ENCODE data around the gene ARHGAP25. TPM values are rescaled to one million over a fixed set of nuclear protein-coding genes. Genes with fewer than 3 reads are reported as not detected.

ARHGAP25 gene
- total RNA-seq, 1 donor from 2014 or later: 5.8 TPM

GRCh38 chr2:68709421-68709911 lies 25.1 kb upstream of the ARHGAP25 start:
- Mint-ChIP-seq H3K27ac (no peak overlapping the region), H3K36me3 (no peaks in the 10 kb centered on the region), H3K4me1 (no peaks in the 10 kb centered on the region), H3K27me3 (ENCODE audit: insufficient read depth, low read depth) (peaks cover 2% of the 10 kb centered on the region), H3K9me3 (no peaks in the 10 kb centered on the region), H3K4me3 (no peak overlapping the region)
- no peak overlapping the region for H3K4me3 ChIP-seq
- no peaks in the 10 kb centered on the region for H4K20me1 ChIP-seq (ENCODE audit: low read depth)
- H3K79me2 ChIP-seq (ENCODE audit: low read depth): no peaks in the 10 kb centered on the region
- H3K36me3 ChIP-seq: no peaks in the 10 kb centered on the region
- H3K27me3 ChIP-seq: no peaks in the 10 kb centered on the region
- no peak overlapping the region for H3K27ac ChIP-seq
- peak; percentile 71 for DNase-seq (ENCODE audit: low spot score)
- TF ChIP-seq EZH2phosphoT487 (IDR thresholded peaks at IDR 0.05): no peak
- TF ChIP-seq CTCF (IDR thresholded peaks at IDR 0.05): peak; percentile 70
- no peak overlapping the region for H3K9ac ChIP-seq
- no peaks in the 10 kb centered on the region for H3K9me3 ChIP-seq (ENCODE audit: low read depth)
- no peaks in the 10 kb centered on the region for H3K4me1 ChIP-seq
- no peak overlapping the region for H3K4me2 ChIP-seq
- peak overlapping the region; percentile 74 for H2AFZ ChIP-seq (replicated peaks)
- H3F3A ChIP-seq (ENCODE audit: low read depth): no peaks in the 10 kb centered on the region

GRCh38 chr2:68710336-68710735 lies 24.3 kb upstream of the ARHGAP25 start:
- no peaks in the 10 kb centered on the region for H3K36me3 ChIP-seq
- H3K9me3 ChIP-seq (ENCODE audit: low read depth): no peaks in the 10 kb centered on the region
- no peak overlapping the region for H3K9ac ChIP-seq
- Mint-ChIP-seq H3K4me1 (no peaks in the 10 kb centered on the region), H3K9me3 (no peaks in the 10 kb centered on the region), H3K36me3 (no peaks in the 10 kb centered on the region), H3K27ac (no peak overlapping the region), H3K4me3 (no peak overlapping the region), H3K27me3 (ENCODE audit: insufficient read depth, low read depth) (peaks cover 2% of the 10 kb centered on the region)
- no peak for DNase-seq (ENCODE audit: low spot score)
- TF ChIP-seq EZH2 (IDR thresholded peaks at IDR 0.05) (no peak), EZH2phosphoT487 (IDR thresholded peaks at IDR 0.05) (no peak), CTCF (IDR thresholded peaks at IDR 0.05) (no peak)
- no peaks in the 10 kb centered on the region for H3K27me3 ChIP-seq
- no peak overlapping the region for H3K4me2 ChIP-seq
- no peaks in the 10 kb centered on the region for H3K4me1 ChIP-seq
- H3K4me3 ChIP-seq: no peak overlapping the region
- no peaks in the 10 kb centered on the region for H4K20me1 ChIP-seq (ENCODE audit: low read depth)
- no peaks in the 10 kb centered on the region for H3F3A ChIP-seq (ENCODE audit: low read depth)
- H3K79me2 ChIP-seq (ENCODE audit: low read depth): no peaks in the 10 kb centered on the region
- no peak overlapping the region for H2AFZ ChIP-seq (replicated peaks)
- H3K27ac ChIP-seq: no peak overlapping the region

GRCh38 chr2:68710756-68711155 lies 23.9 kb upstream of the ARHGAP25 start:
- Histone ChIP-seq H3K27ac (no peak overlapping the region), H3K27me3 (no peaks in the 10 kb centered on the region), H3K4me1 (no peaks in the 10 kb centered on the region), H4K20me1 (ENCODE audit: low read depth) (no peaks in the 10 kb centered on the region), H3K36me3 (no peaks in the 10 kb centered on the region), H3K79me2 (ENCODE audit: low read depth) (no peaks in the 10 kb centered on the region), H3K9ac (no peak overlapping the region), H2AFZ (replicated peaks) (no peak overlapping the region), H3K4me2 (no peak overlapping the region), H3K9me3 (ENCODE audit: low read depth) (no peaks in the 10 kb centered on the region), H3K4me3 (no peak overlapping the region), H3F3A (ENCODE audit: low read depth) (no peaks in the 10 kb centered on the region)
- Mint-ChIP-seq H3K27ac (no peak overlapping the region), H3K36me3 (no peaks in the 10 kb centered on the region), H3K27me3 (ENCODE audit: insufficient read depth, low read depth) (peaks cover 2% of the 10 kb centered on the region), H3K4me3 (no peak overlapping the region), H3K4me1 (no peaks in the 10 kb centered on the region), H3K9me3 (no peaks in the 10 kb centered on the region)
- no peak for DNase-seq (ENCODE audit: low spot score)
- no peak for TF ChIP-seq EZH2phosphoT487 (IDR thresholded peaks at IDR 0.05)
- no peak for TF ChIP-seq CTCF (IDR thresholded peaks at IDR 0.05)
- TF ChIP-seq EZH2 (IDR thresholded peaks at IDR 0.05): no peak
